ENCODE results near the gene NPAS4.

DNA sequence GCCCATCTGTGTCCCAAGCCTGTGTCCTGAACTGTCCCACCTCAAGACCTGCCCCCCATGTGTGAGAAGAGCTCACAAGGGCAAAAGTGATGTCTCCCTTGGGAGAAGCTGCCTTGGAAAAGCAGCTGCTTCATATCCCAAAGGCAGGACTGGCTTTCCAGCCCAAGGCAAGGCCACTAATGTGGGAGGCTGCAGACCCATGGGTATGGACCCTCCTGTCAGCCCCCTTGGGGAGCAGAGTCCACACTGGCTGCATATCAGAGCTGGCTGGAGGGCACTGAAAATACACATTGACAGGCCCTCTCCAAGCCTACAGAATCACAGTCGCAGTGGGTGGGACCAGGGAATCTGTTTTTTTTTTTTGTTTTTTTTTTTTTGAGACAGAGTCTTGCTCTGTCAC, 48.6 kb downstream of the NPAS4 start:
- TF ChIP-seq EP300 (IDR thresholded peaks at IDR 0.05) (no peak), CTCF (IDR thresholded peaks at IDR 0.05) (no peak), POLR2AphosphoS5 (IDR thresholded peaks at IDR 0.05) (no peak)

Measured in gastroesophageal sphincter (tissue), 3 donors.